HCT116 (cell line): Measurements from ENCODE around the gene CUL5.

Experiments
- CBX3 ChIP-seq: IDR thresholded peaks from 2 replicates; pipeline ENCODE4 v1.6.1; 2012; ENCODE audit warnings: low read depth
- CTCF ChIP-seq, 3 experiments: fragments of 200-600 bp in 1 of 3; sonication (generic) in 1 of 3; IDR thresholded peaks in 2 of 3; conservative IDR thresholded peaks in 1 of 3; 2 replicates each; pipeline ENCODE4 v1.5.1; 2012 to 2017; ENCODE audit warnings: low read depth in 2 of 3, low read length in 2 of 3, antibody characterized with exemption in 1 of 3, borderline replicate concordance in 1 of 3, control low read depth in 1 of 3, mild to moderate bottlenecking in 1 of 3, mixed read lengths in 1 of 3, mixed run types in 1 of 3, moderate library complexity in 1 of 3; ENCODE audit not compliant: insufficient read depth in 1 of 3
- EZH2 ChIP-seq: fragments of 200-600 bp; sonication (generic); IDR thresholded peaks from 2 replicates; pipeline ENCODE4 v1.6.1; 2017; ENCODE audit warnings: antibody characterized with exemption, mixed run types
- EZH2phosphoT487 ChIP-seq: fragments of 200-600 bp; IDR thresholded peaks from 2 replicates; pipeline ENCODE4 v1.6.1; 2018; ENCODE audit warnings: antibody characterized with exemption, borderline replicate concordance
- POLR2A ChIP-seq: IDR thresholded peaks from 2 replicates; pipeline ENCODE4 v1.7.0; 2011; ENCODE audit warnings: borderline replicate concordance; ENCODE audit not compliant: insufficient read depth, insufficient read length; ENCODE audit errors: extremely low read depth
- POLR2AphosphoS5 ChIP-seq: IDR thresholded peaks from 2 replicates; pipeline ENCODE4 v1.6.1; 2011; ENCODE audit warnings: mild to moderate bottlenecking, low read depth, low read length, moderate library complexity
- RAD21 ChIP-seq: IDR thresholded peaks from 2 replicates; pipeline ENCODE4 v1.6.1; 2012; ENCODE audit warnings: low read depth, mild to moderate bottlenecking
- REST ChIP-seq: IDR thresholded peaks from 2 replicates; pipeline ENCODE4 v1.6.1; 2012; ENCODE audit warnings: low read depth
- TCF7L2 ChIP-seq: IDR thresholded peaks from 2 replicates; pipeline ENCODE4 v1.7.0; 2011; ENCODE audit warnings: borderline replicate concordance, inconsistent platforms; ENCODE audit not compliant: insufficient read depth, insufficient read length; ENCODE audit errors: extremely low read depth
- YY1 ChIP-seq: IDR thresholded peaks from 2 replicates; pipeline ENCODE4 v1.6.1; 2011; ENCODE audit warnings: low read length, low read depth, moderate library complexity, mild to moderate bottlenecking; ENCODE audit not compliant: insufficient replicate concordance; ENCODE audit errors: extremely low read depth
- ZFX ChIP-seq: fragments of 450-650 bp; IDR thresholded peaks from 2 replicates; pipeline ENCODE4 v1.6.1; 2017
- ZNF274 ChIP-seq: fragments of 200-500 bp; sonication (Bioruptor generic); IDR thresholded peaks from 2 replicates; pipeline ENCODE4 v1.6.1; 2014; ENCODE audit warnings: mild to moderate bottlenecking, low read depth, low read length, inconsistent platforms

GRCh38 chr11:108144615-108145014 is 135.9 kb downstream of the CUL5 start:
- TF ChIP-seq CTCF (IDR thresholded peaks at IDR 0.05 in 2 of 3, conservative IDR thresholded peaks at IDR 0.05 in 1 of 3; ENCODE audit: borderline replicate concordance in 1 of 3, insufficient read depth in 1 of 3, low read depth in 2 of 3, low read length in 2 of 3), result no peak
- TF ChIP-seq YY1, result no peak
- no peak for TF ChIP-seq REST
- TF ChIP-seq EZH2, result no peak
- TF ChIP-seq POLR2AphosphoS5, result no peak
- no peak for TF ChIP-seq POLR2A
- TF ChIP-seq EZH2phosphoT487, result no peak
- TF ChIP-seq ZFX, result no peak
- no peak for TF ChIP-seq TCF7L2
- TF ChIP-seq RAD21, result no peak
- no peak for TF ChIP-seq ZNF274
- TF ChIP-seq CBX3, result no peak
